Bronchial epithelial cell (primary cell): Measurements from ENCODE around the gene ERFE. TPM values are rescaled to one million over a fixed set of nuclear protein-coding genes. Genes with fewer than 3 reads are reported as not detected.

Experiments
- DNase-seq: peaks from one replicate; pipeline ENCODE4 v3.0.0-alpha.2; 2010; ENCODE audit warnings: low read depth
- FAIRE-seq: peaks from 2 replicates; lab custom pipeline; 2011; peaks lifted over from hg19 to GRCh38; lab: Jason Lieb, UNC
- H3K27me3 ChIP-seq: 2 replicates; pipeline ENCODE4 v1.5.1; 2011; ENCODE audit warnings: low read length; ENCODE audit not compliant: control insufficient read depth, insufficient read depth
- H3K36me3 ChIP-seq: 2 replicates; pipeline ENCODE4 v1.5.1; 2011; ENCODE audit warnings: low read length; ENCODE audit not compliant: control insufficient read depth, insufficient read depth
- H3K4me3 ChIP-seq: 2 replicates; pipeline ENCODE4 v1.5.1; 2011; ENCODE audit warnings: mild to moderate bottlenecking, low read depth, low read length, control low read depth
- CTCF ChIP-seq: IDR thresholded peaks from 2 replicates; pipeline ENCODE4 v1.5.1; 2011; ENCODE audit warnings: mild to moderate bottlenecking, moderate library complexity, low read length, control low read depth, inconsistent platforms; ENCODE audit not compliant: insufficient read depth, severe bottlenecking
- total RNA-seq: library from RNA; depleted of rRNA; stranded (reverse); fragments of >200 nt; gene quantifications from 2 replicates; pipeline ENCODE4 v1.2.1, GENCODE V29; 2014

Gene ERFE
- total RNA-seq, 1 donor from 2014 or later, result 4.2 TPM

- no peak for FAIRE-seq
- Histone ChIP-seq H3K27me3 (peaks cover 2% of the 10 kb centered on the region), H3K36me3 (no peaks in the 10 kb centered on the region), H3K4me3 (no peak overlapping the region)
- no peak for TF ChIP-seq CTCF
- no peak for DNase-seq
Observed at GRCh38 chr2:238132463-238133450, 26.0 kb upstream of the ERFE start.

- DNase-seq, result no peak
- Histone ChIP-seq H3K36me3 (no peaks in the 10 kb centered on the region), H3K4me3 (no peak overlapping the region), H3K27me3 (peaks cover 2% of the 10 kb centered on the region)
- TF ChIP-seq CTCF, result no peak
- FAIRE-seq, result no peak
Observed at GRCh38 chr2:238133499-238134392, 25.0 kb upstream of the ERFE start.

- peaks cover 2% of the 10 kb centered on the region for H3K27me3 ChIP-seq
- H3K4me3 ChIP-seq, result no peak overlapping the region
- H3K36me3 ChIP-seq, result no peaks in the 10 kb centered on the region
- TF ChIP-seq CTCF, result no peak
- FAIRE-seq (no peak), DNase-seq (no peak)
Observed at GRCh38 chr2:238134393-238134785, 24.4 kb upstream of the ERFE start.

- no peak for TF ChIP-seq CTCF
- FAIRE-seq, result no peak
Observed at GRCh38 chr2:238135601-238136150, 23.1 kb upstream of the ERFE start.

GRCh38 chr2:238136820-238137537 lies 21.8 kb upstream of the ERFE start:
- H3K27me3 ChIP-seq, result no peaks in the 10 kb centered on the region
- DNase-seq (peak; percentile 76), FAIRE-seq (peak; percentile 96)
- H3K4me3 ChIP-seq, result no peak overlapping the region
- no peaks in the 10 kb centered on the region for H3K36me3 ChIP-seq
- no peak for TF ChIP-seq CTCF

More at GRCh38 chr2:238135601-238136150, 23.1 kb upstream of the ERFE start:
- no peak for DNase-seq
- H3K36me3 ChIP-seq, result no peaks in the 10 kb centered on the region
- peaks cover 2% of the 10 kb centered on the region for H3K27me3 ChIP-seq
- H3K4me3 ChIP-seq, result no peak overlapping the region
